HepG2 (cell line): ENCODE results near the gene ACSM2A. TPM values are rescaled to one million over a fixed set of nuclear protein-coding genes. Genes with fewer than 3 reads are reported as not detected.

ENCODE experiments used
- ARNT ChIP-seq: fragments of 450-650 bp; IDR thresholded peaks from 2 replicates; pipeline ENCODE4 v1.6.1; 2017
- CAMTA2 ChIP-seq: sonication (generic); formaldehyde crosslinking; IDR thresholded peaks from 2 replicates; pipeline ENCODE4 v1.4.0; 2020; ENCODE audit warnings: mild to moderate bottlenecking, missing genetic modification reagents, borderline replicate concordance
- DBP ChIP-seq: sonication (generic); formaldehyde crosslinking; IDR thresholded peaks from 2 replicates; pipeline ENCODE4 v1.4.0; 2020; ENCODE audit warnings: missing genetic modification reagents; ENCODE audit errors: not compliant biosample characterization
- ELF1 ChIP-seq: sonication (generic); formaldehyde crosslinking; IDR thresholded peaks from 2 replicates; pipeline ENCODE4 v1.4.0; 2020; ENCODE audit warnings: missing genetic modification reagents
- GLI4 ChIP-seq: sonication (generic); formaldehyde crosslinking; IDR thresholded peaks from 2 replicates; pipeline ENCODE4 v1.5.1; 2020; ENCODE audit warnings: missing genetic modification reagents, mild to moderate bottlenecking, moderate library complexity, borderline replicate concordance
- KLF15 ChIP-seq: sonication (generic); formaldehyde crosslinking; IDR thresholded peaks from 2 replicates; pipeline ENCODE4 v1.8.1; 2023; ENCODE audit warnings: borderline replicate concordance, mild to moderate bottlenecking, inconsistent platforms, missing genetic modification reagents, mixed read lengths
- KMT2A ChIP-seq: sonication (generic); formaldehyde crosslinking; IDR thresholded peaks from 2 replicates; pipeline ENCODE4 v1.4.0; 2020; ENCODE audit warnings: missing genetic modification reagents
- MTF1 ChIP-seq: sonication (generic); formaldehyde crosslinking; IDR thresholded peaks from 2 replicates; pipeline ENCODE4 v1.5.0; 2020; ENCODE audit warnings: missing genetic modification reagents
- MXI1 ChIP-seq: IDR thresholded peaks from 3 replicates; pipeline ENCODE4 v1.6.1; 2012; ENCODE audit warnings: low read depth, low read length, inconsistent platforms, borderline replicate concordance
- NFIB ChIP-seq: sonication (generic); formaldehyde crosslinking; IDR thresholded peaks from 2 replicates; pipeline ENCODE4 v1.9.0; 2021; ENCODE audit warnings: missing genetic modification reagents, mild to moderate bottlenecking, borderline replicate concordance
- NR1H2 ChIP-seq: sonication (generic); formaldehyde crosslinking; IDR thresholded peaks from 2 replicates; pipeline ENCODE4 v1.8.1; 2022; ENCODE audit warnings: low read depth, missing genetic modification reagents, borderline replicate concordance
- SCMH1 ChIP-seq: sonication (generic); formaldehyde crosslinking; IDR thresholded peaks from 2 replicates; pipeline ENCODE4 v1.9.0; 2021; ENCODE audit warnings: missing genetic modification reagents, mild to moderate bottlenecking, borderline replicate concordance
- SRSF4 ChIP-seq: fragments of 200-400 bp; formaldehyde crosslinking; IDR thresholded peaks from one replicate; pipeline ENCODE4 v1.6.1; 2018; ENCODE audit warnings: mild to moderate bottlenecking, low read depth, low read length, moderate library complexity; ENCODE audit not compliant: poor library complexity, severe bottlenecking
- ZNF33B ChIP-seq: sonication (generic); formaldehyde crosslinking; IDR thresholded peaks from 2 replicates; pipeline ENCODE4 v1.5.1; 2020; ENCODE audit warnings: mild to moderate bottlenecking, missing genetic modification reagents
- ZNF431 ChIP-seq: sonication (generic); formaldehyde crosslinking; IDR thresholded peaks from 2 replicates; pipeline ENCODE4 v1.9.0; 2022; ENCODE audit warnings: missing genetic modification reagents, low read depth, mild to moderate bottlenecking, borderline replicate concordance
- ZNF567 ChIP-seq: sonication (generic); formaldehyde crosslinking; IDR thresholded peaks from 2 replicates; pipeline ENCODE4 v1.8.1; 2023; ENCODE audit warnings: mild to moderate bottlenecking, missing genetic modification reagents, borderline replicate concordance
- ZNF75D ChIP-seq: sonication (generic); formaldehyde crosslinking; IDR thresholded peaks from 2 replicates; pipeline ENCODE4 v1.8.1; 2023; ENCODE audit warnings: missing genetic modification reagents, mild to moderate bottlenecking, borderline replicate concordance
- ZNF841 ChIP-seq: sonication (generic); formaldehyde crosslinking; IDR thresholded peaks from 2 replicates; pipeline ENCODE4 v1.8.1; 2023; ENCODE audit warnings: missing genetic modification reagents, borderline replicate concordance
- ZSCAN20 ChIP-seq: sonication (generic); formaldehyde crosslinking; IDR thresholded peaks from 2 replicates; pipeline ENCODE4 v1.4.0; 2020; ENCODE audit warnings: missing genetic modification reagents, mild to moderate bottlenecking, borderline replicate concordance
- ZSCAN21 ChIP-seq: sonication (generic); formaldehyde crosslinking; IDR thresholded peaks from 2 replicates; pipeline ENCODE4 v1.8.0; 2022; ENCODE audit warnings: mild to moderate bottlenecking, missing genetic modification reagents, moderate library complexity, borderline replicate concordance
- polyA plus RNA-seq, 8 experiments: library from polyadenylated mRNA; depleted of rRNA in 3 of 8; stranded (reverse) in 7 of 8; unstranded in 1 of 8; fragments of >200 nt; fragmentation: Illumina TruSeq in 4 of 8; extraction: Trizol in 4 of 8; gene quantifications; 2 replicates each; pipeline versions ENCODE4 v1.2.1 to v1.2.3, GENCODE V29; 2011 to 2016; ENCODE audit warnings: low read depth in 4 of 8, missing spikeins in 1 of 8, mixed read lengths in 1 of 8; ENCODE audit not compliant: insufficient read depth in 1 of 8
- total RNA-seq, 5 experiments: library from RNA; depleted of rRNA; stranded (reverse); fragments of >200 nt; fragmentation: Illumina TruSeq; extraction: Trizol; gene quantifications; 2 replicates each; pipeline ENCODE4 v1.2.3, GENCODE V29; 2016; ENCODE audit warnings: low read depth in 1 of 5
- TF ChIP-seq, protein P1 (sequence below): sonication (generic); formaldehyde crosslinking; IDR thresholded peaks from 2 replicates; pipeline ENCODE4 v1.4.0; 2020; ENCODE audit warnings: missing genetic modification reagents
- TF ChIP-seq, protein P2 (sequence below): sonication (generic); formaldehyde crosslinking; IDR thresholded peaks from 2 replicates; pipeline ENCODE4 v1.5.0; 2020; ENCODE audit warnings: missing genetic modification reagents
- TF ChIP-seq, protein P3 (sequence below): IDR thresholded peaks from 2 replicates; pipeline ENCODE4 v1.6.1; 2016
- TF ChIP-seq, protein P4 (sequence below): sonication (generic); formaldehyde crosslinking; IDR thresholded peaks from 2 replicates; pipeline ENCODE4 v1.8.0; 2022; ENCODE audit warnings: mild to moderate bottlenecking, missing genetic modification reagents, borderline replicate concordance

ACSM2A gene
- total and polyA plus RNA-seq, 2 of the 13 experiments (the other 11 are each of a cell fraction or from before 2014, with no cell fraction given), result 11.4 to 16.3 TPM

DNA sequence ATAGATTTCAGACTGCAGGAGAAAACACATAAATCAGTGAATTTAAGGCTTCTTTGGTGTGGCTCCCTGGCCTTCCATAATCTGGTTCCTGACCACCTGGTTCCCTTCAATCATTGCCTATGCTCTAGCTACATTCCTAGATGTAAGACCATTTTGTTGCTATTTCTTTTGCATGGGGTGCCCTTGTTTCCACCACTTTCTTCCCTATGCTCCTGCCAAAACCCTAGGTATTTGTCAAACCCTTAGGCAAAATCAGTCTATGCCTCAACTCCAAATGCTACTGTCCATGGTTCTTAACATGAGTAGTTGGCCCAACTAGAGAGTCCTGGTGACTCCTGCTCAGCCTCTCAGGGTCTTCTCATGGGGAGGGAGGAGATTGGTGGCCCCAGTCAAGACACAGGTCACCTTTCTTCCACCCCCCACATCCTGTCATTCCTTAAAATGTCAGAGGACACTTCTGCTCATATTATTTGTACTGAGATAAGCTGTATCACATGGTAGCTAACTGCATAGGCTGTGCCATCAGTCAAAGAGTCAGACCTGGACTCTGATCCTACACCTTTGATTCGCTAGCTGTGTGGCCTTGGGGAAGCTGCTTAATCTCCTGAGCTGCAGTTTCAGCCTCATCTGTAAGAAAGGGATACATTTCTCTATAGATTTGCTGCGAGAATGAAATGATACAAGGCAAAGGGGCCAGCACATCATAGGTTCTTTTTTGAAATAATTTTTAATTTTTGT is 27.0 kb upstream of the ACSM2A start (continued):
- TF ChIP-seq, protein P1, sequence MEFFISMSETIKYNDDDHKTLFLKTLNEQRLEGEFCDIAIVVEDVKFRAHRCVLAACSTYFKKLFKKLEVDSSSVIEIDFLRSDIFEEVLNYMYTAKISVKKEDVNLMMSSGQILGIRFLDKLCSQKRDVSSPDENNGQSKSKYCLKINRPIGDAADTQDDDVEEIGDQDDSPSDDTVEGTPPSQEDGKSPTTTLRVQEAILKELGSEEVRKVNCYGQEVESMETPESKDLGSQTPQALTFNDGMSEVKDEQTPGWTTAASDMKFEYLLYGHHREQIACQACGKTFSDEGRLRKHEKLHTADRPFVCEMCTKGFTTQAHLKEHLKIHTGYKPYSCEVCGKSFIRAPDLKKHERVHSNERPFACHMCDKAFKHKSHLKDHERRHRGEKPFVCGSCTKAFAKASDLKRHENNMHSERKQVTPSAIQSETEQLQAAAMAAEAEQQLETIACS (CRISPR knock-in tag), result no peak
- 0 out of 2 replicates have a peak, but pooled peaks have one; percentile 70 for TF ChIP-seq GLI4 (CRISPR knock-in tag)
- TF ChIP-seq, protein P2, sequence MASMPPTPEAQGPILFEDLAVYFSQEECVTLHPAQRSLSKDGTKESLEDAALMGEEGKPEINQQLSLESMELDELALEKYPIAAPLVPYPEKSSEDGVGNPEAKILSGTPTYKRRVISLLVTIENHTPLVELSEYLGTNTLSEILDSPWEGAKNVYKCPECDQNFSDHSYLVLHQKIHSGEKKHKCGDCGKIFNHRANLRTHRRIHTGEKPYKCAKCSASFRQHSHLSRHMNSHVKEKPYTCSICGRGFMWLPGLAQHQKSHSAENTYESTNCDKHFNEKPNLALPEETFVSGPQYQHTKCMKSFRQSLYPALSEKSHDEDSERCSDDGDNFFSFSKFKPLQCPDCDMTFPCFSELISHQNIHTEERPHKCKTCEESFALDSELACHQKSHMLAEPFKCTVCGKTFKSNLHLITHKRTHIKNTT, result no peak
- no peak for TF ChIP-seq DBP (CRISPR knock-in tag)
- no peak for TF ChIP-seq ARNT
- no peak; the same call in 1 of the 2 replicates for TF ChIP-seq NR1H2 (CRISPR knock-in tag)
- TF ChIP-seq CAMTA2, result no peak
- 0 out of 2 replicates have a peak, but pooled peaks have one; percentile 37 for TF ChIP-seq ZSCAN21
- no peak for TF ChIP-seq KMT2A (CRISPR knock-in tag)
- TF ChIP-seq NFIB (CRISPR knock-in tag), result no peak
- TF ChIP-seq MTF1, result no peak
- TF ChIP-seq, protein P3, sequence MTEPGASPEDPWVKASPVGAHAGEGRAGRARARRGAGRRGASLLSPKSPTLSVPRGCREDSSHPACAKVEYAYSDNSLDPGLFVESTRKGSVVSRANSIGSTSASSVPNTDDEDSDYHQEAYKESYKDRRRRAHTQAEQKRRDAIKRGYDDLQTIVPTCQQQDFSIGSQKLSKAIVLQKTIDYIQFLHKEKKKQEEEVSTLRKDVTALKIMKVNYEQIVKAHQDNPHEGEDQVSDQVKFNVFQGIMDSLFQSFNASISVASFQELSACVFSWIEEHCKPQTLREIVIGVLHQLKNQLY (CRISPR knock-in tag), result peak; percentile 94
- no peak for TF ChIP-seq SCMH1 (CRISPR knock-in tag)
- TF ChIP-seq ZNF841 (CRISPR knock-in tag), result no peak; the same call in 1 of the 2 replicates
- peak; percentile 37; the same call in 1 of the 2 replicates for TF ChIP-seq ELF1 (CRISPR knock-in tag)
- no peak for TF ChIP-seq KLF15 (CRISPR knock-in tag)
- no peak for TF ChIP-seq SRSF4
- no peak for TF ChIP-seq MXI1
- no peak for TF ChIP-seq ZNF75D (CRISPR knock-in tag)
- TF ChIP-seq ZNF431 (CRISPR knock-in tag), result peak; percentile 57; the same call in 1 of the 2 replicates
- TF ChIP-seq ZNF33B, result 0 out of 2 replicates have a peak, but pooled peaks have one; percentile 32
- no peak for TF ChIP-seq ZNF567
- TF ChIP-seq ZSCAN20 (CRISPR knock-in tag), result no peak
- TF ChIP-seq, protein P4, sequence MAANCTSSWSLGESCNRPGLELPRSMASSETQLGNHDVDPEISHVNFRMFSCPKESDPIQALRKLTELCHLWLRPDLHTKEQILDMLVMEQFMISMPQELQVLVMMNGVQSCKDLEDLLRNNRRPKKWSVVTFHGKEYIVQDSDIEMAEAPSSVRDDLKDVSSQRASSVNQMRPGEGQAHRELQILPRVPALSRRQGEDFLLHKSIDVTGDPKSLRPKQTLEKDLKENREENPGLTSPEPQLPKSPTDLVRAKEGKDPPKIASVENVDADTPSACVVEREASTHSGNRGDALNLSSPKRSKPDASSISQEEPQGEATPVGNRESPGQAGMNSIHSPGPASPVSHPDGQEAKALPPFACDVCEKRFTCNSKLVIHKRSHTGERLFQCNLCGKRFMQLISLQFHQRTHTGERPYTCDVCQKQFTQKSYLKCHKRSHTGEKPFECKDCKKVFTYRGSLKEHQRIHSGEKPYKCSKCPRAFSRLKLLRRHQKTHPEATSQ (CRISPR knock-in tag), result no peak; the same call in 1 of the 2 replicates
